GM21786 (cell line): ENCODE measurements around the gene HPSE2.
A peak's percentile ranks its signal among the peaks of the same experiment; 100 is the strongest.
"Not testable (repeated sequence)": the region's sequence is repeated elsewhere in the genome, so short reads cannot be mapped to it uniquely, and the experiment has no call there.

Experiments used
- ATAC-seq: cut with Tn5 transposase; IDR thresholded peaks from one replicate; pipeline ENCODE4 v1.9.1; 2021; ENCODE audit not compliant: unreplicated experiment

Gene HPSE2

DNA sequence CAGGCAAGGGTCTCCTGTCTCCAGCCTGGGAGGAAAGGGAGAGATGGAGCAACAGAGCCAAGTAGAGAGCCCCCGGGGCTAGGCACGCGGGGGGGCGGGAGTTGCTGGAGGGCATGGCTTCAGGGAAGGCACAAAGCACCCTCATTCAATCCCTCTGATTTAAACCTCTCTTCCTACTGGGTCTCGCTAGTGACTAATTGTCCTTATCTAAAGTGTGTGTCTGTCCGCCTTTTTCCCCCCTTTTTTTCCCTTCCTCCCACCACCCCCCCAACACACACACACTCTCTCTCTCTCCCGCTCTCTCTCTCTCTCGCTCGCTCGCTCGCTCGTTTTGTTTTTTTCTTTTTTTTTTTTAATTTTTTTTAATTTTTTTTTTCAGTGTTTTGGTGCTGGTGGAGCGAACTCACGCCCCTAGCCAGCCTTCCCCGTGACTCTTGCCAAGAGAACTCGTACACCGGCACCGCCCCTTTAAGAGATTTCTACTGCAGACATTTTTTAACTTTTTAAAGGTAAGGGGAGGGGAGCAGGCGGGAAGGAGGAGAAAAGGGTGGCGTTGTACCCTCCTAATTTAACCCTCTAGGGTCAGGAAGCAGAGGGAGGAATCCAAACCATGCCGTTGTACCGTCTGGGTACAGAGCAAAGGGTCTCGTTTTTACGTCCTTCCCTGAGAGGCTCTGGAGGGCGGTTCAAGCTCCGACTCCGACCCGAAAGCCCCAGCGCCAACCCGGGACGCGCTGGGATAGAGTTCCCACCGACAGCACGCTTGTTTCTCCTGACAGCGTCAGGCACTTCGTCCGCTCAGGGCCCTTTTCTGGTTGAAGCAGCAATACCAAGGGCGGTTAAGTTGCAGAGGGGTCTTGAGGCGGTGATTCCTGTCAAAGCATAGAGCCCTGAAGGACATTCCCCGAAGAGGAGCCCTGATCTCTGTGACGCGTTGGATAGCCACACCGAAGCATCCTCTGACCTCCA is at the start of gene HPSE2:
Gene HPSE2, minus strand, starts transcription at position 195 of the 969 bp plus-strand sequence.
- no peak for ATAC-seq

DNA sequence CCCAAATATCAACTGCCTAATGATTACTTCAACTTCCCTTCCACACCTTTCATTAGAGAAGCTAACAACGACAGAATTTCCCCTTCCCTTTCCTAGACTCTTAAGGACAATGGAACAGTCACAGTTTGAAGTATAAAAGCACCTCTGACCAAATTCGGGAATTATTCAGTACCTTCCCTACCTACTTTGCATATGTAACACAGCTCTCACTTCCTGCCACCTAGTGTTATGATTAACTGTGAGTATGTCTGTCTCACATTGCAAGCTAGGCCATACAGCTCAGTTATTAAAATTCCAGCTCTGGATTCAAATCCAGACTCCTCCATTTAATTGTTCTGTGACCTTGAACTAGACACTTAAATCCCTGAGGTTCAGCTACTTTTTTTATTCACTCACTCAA is 44.8 kb upstream of the HPSE2 start:
- ATAC-seq, result no peak

DNA sequence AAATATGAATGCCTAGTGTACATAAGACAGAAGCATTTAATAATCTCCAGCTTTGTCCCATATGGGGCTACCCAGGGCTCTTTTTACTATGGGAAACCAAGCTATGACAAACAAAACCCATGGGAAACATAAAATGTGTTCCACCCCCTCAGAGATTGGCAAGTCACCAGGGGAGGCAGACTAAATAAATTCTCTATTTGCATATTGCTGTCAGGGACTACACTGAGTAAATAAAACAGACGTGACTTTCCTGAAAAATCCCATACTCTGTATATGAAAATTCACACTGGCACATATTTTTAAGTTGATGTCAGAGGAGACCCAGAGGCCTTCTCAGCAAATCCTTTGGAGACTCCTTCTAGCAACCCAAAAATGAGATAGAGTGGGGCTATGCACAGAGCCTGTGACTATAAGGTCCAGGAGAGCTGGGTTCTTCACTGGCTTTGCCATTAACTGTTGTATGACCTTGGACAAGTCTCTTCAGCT is 44.0 kb upstream of the HPSE2 start:
- no peak for ATAC-seq

DNA sequence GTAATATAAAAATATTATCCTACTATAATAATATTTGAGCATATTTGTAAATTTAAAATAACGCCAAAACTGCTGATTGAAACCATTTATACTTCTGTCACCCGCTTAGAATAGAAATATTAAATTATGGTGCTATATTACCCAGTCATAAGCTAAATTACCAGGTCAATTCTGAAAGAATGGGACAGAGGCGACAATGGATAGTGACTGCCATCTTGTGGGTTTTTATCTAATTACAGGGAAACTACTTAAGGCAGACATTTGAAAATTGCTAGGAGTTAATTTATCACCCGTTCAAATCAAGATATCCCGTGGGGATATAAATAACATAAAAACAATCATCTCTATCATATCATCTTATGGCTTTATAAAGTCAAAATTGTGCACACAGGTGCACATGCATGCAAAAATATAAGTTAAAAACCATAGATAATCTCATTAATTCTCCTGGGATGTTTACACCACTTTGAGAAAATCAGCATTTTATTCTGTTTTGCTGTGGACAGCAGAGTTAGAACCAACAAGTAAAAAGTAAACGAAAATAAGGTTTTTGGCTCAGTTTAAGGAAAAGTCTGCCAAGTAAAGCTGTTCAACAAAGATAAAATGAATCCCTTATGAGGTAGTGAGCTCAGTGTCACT is 41.3 kb upstream of the HPSE2 start:
- no peak for ATAC-seq

GRCh38 chr10:99266383-99266782 is 30.7 kb upstream of the HPSE2 start:
- ATAC-seq, result no peak

DNA sequence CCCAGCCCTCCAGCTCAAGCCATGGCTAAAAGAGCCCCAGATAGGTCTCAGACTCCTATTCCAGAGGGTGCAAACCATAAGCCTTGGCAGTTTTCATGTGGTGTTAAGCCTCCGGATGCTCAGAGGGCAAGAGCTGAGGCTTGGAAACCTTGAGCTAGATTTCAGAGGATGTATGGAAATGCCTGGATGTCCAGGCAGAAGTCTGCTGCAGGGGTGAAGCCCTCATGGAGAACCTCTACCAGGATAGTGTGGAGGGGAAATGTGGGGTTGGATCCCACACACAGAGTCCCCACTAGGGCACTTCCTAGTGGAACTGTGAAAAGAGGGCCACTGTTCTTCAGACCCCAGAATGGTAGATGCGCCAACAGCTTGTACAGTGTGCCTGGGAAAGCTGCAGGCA is 13.2 kb upstream of the HPSE2 start:
- no peak for ATAC-seq

DNA sequence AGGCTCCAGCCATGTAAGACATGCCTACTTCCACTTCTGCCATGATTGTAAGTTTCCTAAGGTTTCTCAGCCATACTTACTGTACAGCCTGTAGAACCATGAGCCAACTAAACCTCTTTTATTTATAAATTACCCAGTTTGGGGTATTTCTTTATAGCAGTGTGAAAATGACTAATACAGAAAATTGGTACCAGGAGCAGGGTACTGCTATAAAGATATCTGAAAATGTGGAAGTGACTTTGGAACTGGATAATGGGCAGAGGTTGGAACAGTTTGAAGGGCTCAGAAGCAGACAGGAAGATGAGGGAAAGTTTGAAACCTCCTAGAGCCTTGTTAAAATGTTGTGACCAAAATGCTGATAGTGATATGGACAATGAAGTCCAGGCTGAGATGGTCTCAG is 12.2 kb upstream of the HPSE2 start:
- not testable (repeated sequence) for ATAC-seq

DNA sequence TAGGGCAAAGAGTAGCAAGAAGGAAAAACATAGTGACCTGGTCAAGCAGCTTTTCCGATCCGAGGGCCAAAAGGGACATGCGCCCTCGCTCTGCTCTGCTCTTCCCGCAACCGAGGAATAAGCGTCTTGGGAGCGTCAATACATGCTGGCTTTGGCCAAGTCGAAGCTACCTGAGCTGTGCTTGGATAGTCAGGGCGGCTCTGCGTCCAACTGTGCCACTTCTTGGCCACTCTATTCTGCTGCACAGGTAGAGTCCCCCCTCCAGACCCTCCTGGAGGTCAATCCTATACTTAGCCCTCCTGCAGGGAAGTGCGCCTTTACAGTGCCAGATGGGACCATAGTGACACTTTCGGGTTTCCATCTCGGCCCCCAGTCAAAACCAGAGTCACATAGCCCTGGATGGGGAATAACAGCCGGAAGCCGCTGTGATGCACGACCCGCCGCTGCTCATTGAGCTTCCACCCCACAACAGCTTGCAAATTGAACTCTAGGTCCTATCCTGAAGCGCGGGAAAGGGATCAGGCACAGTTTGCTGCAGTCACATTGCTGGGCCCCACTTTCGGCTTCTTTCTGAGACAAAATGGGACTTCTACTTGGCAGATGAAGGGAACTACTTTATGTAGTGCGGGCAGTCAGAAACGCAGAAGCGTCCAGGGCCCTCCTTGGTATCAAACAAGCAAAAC is 1.1 kb upstream of the HPSE2 start:
- no peak for ATAC-seq

- no peak for ATAC-seq
Measured at GRCh38 chr10:99234791-99235657, 628 bp downstream of the HPSE2 start.

DNA sequence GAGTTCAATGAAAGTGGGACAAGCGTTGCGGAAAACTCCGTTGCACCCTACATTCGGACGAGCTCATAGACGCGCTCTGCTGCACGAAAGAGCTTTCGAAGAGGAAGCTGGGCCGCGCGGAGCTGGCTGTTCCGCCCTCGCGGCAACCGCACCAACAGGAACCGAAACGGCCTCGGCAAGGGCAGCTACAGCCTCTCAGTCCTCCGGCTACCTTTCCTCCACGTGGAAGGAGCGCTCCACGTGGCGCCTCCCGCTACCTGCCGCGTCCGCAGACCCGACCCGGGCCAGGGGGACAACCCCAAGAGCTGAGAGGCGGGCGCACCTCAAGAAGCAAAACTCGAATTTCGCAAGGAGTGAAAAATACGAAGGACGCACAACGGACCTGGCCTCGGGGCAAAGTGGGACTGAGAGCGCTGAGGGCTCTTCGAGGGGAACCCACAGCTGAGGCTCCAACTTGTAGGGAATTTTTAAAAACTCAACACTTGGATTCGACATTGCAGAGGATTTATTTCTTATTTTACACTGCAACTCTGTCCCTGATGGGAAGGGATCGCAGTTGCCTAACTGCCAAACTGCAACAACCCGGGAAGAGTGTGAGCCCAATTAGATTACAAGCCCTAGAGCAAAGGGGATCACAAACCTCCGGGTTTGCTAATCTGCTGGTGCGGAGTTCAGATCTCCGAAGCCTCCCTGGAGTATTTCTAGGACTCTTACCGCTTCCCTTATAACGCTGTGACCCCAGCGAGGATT is 1.4 kb downstream of the HPSE2 start:
- peak; percentile 96 for ATAC-seq

DNA sequence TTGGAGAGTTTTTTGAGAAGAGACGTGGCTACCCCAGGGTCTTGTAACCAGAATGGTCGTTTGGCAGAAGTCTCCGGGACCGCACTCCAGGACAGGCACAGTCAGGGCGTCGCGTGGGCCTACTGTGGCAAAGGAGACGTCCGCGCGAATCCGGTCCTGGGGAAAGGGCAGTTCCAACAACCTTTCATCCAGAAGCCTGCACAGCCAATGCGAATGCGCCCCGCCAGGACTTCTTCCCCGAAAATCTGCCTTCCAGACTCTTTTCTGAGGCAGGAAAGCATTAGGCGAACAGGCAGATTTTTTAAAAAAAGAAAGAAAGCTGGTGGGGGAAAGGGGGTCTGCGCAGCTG is 2.0 kb downstream of the HPSE2 start:
- no peak for ATAC-seq

DNA sequence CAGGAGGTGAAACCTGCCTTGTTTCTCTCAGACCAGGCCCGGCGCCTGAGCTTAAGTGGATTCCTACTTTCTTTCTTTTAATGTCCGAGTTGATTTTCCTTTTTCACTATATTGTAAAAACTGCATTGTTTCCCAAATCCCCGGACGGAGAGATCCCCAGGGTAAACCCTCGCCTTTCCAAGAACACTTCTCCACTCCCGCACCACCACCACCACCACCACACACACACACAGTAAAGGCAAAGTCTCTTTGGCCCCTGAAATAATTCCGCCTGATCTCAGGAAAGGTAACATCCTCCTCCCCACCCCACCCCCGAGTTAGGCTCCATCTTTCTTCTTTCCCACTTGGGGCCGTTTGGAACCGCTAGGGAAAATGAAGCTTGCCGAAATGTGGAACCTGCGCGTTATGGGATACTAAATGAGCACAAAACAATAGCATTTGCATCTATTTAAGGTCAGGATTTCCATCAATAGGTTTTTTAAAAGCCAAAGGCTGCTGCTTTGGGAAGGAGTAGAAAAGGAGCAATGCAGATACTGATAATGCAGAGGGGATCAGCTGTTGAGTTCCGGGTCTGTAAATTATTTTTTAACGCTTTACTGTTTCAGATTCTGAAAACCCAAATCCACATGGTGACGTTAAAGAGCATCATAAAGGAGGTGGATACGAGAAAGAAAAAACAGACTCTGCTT is 2.5 kb downstream of the HPSE2 start:
- no peak for ATAC-seq

GRCh38 chr10:99232360-99232999 is 3.2 kb downstream of the HPSE2 start:
- ATAC-seq, result no peak

DNA sequence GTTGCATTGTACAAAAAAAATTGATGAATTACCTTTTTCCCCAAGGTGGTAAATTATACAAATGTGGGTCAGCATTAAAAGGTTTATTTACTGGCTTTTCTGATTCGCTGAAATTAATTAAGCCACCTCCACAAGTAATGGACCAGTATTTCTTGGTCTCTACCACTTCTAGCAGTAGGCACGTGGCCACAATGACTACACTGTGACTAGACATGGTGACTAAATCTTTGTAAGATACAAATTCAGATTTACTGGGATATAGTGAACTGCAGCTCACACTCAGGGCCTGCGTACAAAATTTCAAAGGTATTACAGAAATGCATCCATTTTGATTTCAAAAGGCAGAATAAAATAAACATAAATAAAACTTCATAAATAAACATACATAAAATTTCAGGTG is 10.9 kb downstream of the HPSE2 start:
- ATAC-seq, result no peak

DNA sequence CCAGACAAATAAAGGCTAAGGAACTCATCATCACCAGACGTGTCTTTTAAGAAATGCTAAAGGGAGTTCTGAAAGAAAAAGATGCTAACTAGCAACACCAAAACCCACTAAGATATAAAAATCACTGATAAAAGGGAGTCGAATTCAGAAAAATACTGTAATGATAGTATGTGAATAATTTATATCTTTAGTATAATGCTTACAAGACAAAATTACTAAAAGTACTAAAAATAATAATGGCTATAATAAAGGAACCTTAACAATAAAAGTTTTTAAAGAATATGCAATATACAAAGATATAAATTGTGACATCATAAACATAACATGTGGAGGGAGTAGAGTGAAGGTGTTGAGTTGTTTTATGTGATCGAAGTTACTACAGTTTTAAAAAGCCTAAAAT is 28.3 kb downstream of the HPSE2 start:
- no peak for ATAC-seq

- ATAC-seq, result no peak
Measured at GRCh38 chr10:99203310-99203709, 32.3 kb downstream of the HPSE2 start.

DNA sequence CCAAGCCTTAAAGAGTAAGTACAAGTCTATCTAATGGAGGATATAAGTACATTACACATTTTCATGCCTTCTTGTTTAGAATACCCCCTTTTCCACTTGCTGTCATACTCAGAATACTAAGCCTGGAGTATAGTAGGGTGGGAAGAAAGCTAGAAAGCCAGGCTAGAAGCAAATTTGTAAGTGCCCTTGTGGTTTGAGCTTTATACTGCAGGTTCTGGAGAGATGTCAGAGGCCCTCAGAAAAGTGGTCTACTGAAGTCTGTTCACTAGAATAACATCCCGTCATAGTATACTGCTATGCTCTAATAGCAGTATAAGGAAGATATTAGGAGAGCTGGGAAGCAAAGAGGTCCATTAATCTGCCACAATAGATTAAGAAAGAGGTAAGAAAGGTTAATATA is 62.7 kb downstream of the HPSE2 start:
- no peak for ATAC-seq

DNA sequence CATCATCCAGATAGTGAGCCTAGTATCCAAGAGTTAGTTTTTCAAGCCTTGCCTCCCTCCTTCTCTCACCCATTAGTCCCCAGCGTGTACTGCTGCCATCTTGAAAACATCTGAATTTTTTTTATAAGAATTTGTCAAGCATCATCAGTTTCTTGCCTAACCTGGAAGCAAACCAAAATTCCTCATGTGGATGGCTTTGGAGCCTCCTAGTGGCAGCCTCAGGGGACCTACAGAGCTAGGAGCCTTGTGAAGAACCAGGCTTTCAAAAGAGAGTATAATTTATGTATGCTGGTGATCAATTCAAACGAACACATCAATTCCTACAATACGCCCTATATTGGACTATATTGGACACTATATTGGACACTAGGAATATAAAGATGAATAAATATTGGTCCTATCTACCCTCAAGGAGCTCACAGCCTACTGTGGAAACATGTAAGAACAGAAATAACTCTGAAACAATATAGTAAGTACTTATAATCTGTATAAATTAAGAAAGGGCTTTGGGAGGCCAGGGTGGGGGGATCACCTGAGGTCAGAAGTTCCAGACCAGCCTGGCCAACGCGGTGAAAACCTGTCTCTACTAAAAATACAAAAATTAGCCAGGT is 63.4 kb downstream of the HPSE2 start:
- ATAC-seq, result no peak
